ENCODE measurements around the gene PHACTR3. TPM values are rescaled to one million over a fixed set of nuclear protein-coding genes. Genes with fewer than 3 reads are reported as not detected.

Gene PHACTR3
- total and polyA plus RNA-seq, 2 of the 8 experiments (the other 6 are each of a cell fraction or from before 2014, with no cell fraction given), result 0.05 to 0.13 TPM

- TF ChIP-seq CHD1 (IDR thresholded peaks at IDR 0.05; ENCODE audit: low read depth, low read length) (no peak), MAFK (IDR thresholded peaks at IDR 0.05; ENCODE audit: low read depth, low read length) (no peak), POLR2A (IDR thresholded peaks at IDR 0.05; ENCODE audit: control extremely low read depth in 1 of 2, low read depth in 2 of 2, low read length in 2 of 2) (no peak), RBBP5 (IDR thresholded peaks at IDR 0.05; ENCODE audit: borderline replicate concordance, low read depth, low read length) (no peak), MAX (IDR thresholded peaks at IDR 0.05) (no peak), GABPA (IDR thresholded peaks at IDR 0.05; ENCODE audit: borderline replicate concordance, insufficient read depth, low read length) (no peak), RNF2 (IDR thresholded peaks at IDR 0.05; ENCODE audit: borderline replicate concordance, low read depth, low read length, missing control alignments, poor library complexity, severe bottlenecking) (no peak), CHD2 (IDR thresholded peaks at IDR 0.05; ENCODE audit: low read length) (no peak), CHD7 (IDR thresholded peaks at IDR 0.05; ENCODE audit: insufficient replicate concordance, low read length) (no peak), CTBP2 (IDR thresholded peaks at IDR 0.05; ENCODE audit: borderline replicate concordance, insufficient read depth, insufficient read length, low read length) (no peak)
Observed at GRCh38 chr20:59598625-59599310, 5.6 kb upstream of the PHACTR3 start (continued).
